Uterus (tissue), 2 donors: Measurements from ENCODE around the gene ACSF3.

Experiments used
- CTCF ChIP-seq, 4 experiments: fragments of 200-600 bp in 2 of 4; fragments of 450-650 bp in 2 of 4; sonication (generic) in 2 of 4; IDR thresholded peaks; one replicate each; pipeline ENCODE4 v1.5.1; 2016 to 2019; ENCODE audit warnings: antibody characterized with exemption in 4 of 4, mild to moderate bottlenecking in 2 of 4, moderate library complexity in 1 of 4
- POLR2A ChIP-seq, 2 donors: fragments of 450-650 bp; IDR thresholded peaks; one replicate each; pipeline ENCODE4 v1.6.1; 2016; ENCODE audit warnings: antibody characterized with exemption in 2 of 2, mild to moderate bottlenecking in 1 of 2, moderate library complexity in 1 of 2

DNA sequence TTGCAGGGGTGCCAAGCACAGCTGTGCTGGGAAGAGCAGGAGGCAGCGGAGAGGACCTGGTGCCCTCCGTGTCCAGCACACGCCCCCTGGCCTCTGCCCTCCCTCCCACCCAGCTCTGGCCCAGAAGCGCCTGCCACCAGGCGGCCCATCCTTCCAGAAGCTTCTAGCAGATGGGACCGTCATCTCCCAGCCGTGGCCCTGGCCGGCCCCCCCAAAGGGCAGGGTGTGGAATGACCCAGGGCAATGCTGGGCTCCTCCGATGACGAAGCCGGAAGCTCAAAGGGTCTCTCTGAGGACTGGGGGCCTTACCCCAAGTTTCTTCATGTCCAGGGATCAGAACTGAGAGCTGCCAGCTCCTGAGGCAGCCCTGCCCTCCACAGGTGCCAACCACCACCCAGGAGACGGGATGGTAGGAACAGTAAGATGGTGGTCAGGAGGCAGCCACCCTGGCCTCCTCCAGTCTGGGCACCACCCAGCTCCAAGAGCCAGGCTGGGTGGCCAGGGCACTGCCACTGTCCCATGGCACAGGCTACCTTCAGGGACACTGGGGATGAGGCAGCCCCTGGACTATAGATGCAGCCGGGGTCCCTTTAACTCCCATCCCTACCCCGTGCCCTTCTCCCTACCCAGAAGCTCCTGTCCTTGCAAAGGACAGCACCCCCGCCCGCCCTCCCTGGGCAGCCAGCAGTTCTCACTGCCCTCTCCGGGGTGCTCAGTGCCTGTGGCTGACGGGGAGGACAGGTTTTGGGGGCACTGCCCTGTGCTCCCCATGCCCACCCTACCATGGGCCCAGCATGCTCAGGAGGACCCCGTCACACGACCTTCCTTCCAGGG lies 71.4 kb downstream of the ACSF3 start:
- TF ChIP-seq POLR2A (IDR thresholded peaks at IDR 0.05) (no peak), CTCF (IDR thresholded peaks at IDR 0.05) (no peak)
